HG03064 (cell line): ENCODE measurements around the gene RAD21L1.

Source experiments
- ATAC-seq: cut with Tn5 transposase; IDR thresholded peaks from one replicate; pipeline ENCODE4 v1.9.1; 2021; ENCODE audit warnings: low read depth; ENCODE audit not compliant: unreplicated experiment

Gene RAD21L1

GRCh38 chr20:1267809-1268374 is 42.0 kb downstream of the RAD21L1 start:
- no peak for ATAC-seq

GRCh38 chr20:1269235-1269634 is 43.4 kb downstream of the RAD21L1 start:
- ATAC-seq, result no peak

GRCh38 chr20:1269850-1270249 is 44.0 kb downstream of the RAD21L1 start:
- no peak for ATAC-seq

- ATAC-seq, result no peak
These were observed 46.7 kb downstream of the RAD21L1 start for GRCh38 chr20:1272368-1273100.

GRCh38 chr20:1273366-1273765 is 47.5 kb downstream of the RAD21L1 start:
- no peak for ATAC-seq

- no peak for ATAC-seq
These were observed 48.9 kb downstream of the RAD21L1 start for GRCh38 chr20:1274485-1275311.

DNA sequence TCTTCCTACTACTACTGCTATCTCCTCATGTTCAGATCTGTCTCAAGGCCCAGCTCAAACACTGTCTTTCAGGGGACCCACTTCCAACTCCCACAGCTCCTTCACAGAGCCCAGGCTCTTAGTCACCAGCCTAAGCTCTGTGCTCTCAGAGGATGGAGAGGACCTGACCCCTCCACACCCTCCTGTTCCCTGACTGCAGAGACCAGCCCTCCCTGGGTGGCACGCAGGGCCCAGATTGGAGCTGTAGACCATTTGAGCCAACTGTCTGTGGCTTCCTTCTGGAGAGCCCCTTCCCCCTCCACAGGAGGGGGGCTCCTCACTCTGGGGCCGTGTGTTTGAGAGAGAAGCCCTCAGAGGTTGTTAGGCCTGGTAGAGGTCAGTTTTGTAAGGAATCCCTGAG is 50.1 kb downstream of the RAD21L1 start:
- no peak for ATAC-seq

DNA sequence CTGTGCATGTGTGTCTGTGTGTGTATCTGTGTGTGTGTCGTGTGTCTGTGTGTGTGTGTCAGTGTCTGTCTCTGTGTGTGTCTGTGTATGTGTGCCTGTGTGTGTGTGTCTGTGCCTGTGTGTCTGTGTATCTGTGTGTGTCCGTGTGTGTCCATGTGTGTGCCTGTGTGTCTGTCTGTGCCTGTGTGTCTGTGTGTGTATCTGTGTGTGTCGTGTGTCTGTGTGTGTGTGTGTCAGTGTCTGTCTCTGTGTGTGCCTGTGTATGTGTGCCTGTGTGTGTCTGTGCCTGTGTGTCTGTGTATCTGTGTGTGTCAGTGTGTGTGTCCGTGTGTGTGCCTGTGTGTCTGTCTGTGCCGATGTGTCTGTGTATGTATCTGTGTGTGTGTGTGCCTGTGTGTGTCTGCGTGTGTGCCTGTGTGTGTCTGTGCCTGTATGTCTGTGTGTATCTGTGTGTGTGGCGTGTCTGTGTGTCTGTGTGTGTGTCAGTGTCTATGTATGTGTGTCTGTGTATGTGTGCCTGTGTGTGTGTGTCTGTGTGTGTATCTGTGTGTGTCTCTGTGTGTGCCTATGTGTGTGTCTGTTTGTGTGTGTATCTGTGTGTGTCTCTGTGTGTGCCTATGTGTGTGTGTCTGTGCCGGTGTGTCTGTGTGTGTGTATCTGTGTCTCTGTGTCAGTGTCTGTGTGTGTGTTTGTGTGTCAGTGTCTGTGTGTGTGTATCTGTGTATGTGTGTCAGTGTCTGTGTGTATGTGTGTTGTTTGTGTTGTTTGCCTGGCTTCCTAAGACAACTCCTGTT is 51.9 kb downstream of the RAD21L1 start:
- ATAC-seq, result no peak

- no peak for ATAC-seq
These were observed 53.1 kb downstream of the RAD21L1 start for GRCh38 chr20:1278993-1279392.

DNA sequence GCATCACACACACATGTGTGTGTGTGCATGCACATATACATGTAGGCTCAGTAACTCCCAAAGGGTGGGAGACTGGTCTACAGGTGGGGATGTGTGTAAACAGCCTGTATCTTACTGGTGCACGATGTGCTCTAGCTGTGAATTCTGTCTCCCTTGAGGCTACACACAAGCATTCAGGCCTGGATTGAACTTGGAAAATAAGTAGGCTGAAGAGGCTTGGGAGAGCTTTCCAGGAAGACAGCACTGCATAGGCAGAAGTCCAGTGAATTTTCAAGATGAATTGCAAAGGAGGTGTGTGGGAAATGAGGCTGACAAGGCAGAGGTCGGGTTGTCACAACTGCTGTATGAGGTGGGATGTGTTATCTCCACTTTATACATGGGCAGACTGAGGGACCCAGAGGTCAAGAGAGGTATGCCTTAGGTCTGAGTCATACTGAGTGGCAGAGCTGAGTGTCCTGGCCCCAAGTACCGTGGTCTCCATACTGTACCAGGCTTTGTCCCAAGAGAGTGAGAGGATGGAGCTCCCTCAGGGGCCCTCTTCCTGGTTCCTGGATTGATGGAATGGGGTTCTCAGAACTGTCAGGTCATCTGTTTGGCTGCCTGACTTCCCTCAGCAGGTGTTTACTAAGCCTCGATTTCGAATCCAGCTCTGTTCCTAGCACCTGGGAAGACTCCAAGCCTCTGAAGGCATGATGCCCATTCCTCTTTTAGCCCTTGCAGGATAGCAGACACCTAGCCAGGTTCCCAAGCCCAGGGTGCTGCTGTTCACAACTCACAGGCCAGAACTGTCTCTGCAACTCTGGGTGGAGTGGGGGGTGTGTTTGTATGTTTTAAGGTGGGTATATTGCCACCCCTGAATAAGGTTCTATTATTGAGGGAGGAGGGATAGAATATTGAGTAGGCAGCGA is 54.6 kb downstream of the RAD21L1 start:
- no peak for ATAC-seq

GRCh38 chr20:1281279-1282057 is 55.6 kb downstream of the RAD21L1 start:
- ATAC-seq, result no peak

DNA sequence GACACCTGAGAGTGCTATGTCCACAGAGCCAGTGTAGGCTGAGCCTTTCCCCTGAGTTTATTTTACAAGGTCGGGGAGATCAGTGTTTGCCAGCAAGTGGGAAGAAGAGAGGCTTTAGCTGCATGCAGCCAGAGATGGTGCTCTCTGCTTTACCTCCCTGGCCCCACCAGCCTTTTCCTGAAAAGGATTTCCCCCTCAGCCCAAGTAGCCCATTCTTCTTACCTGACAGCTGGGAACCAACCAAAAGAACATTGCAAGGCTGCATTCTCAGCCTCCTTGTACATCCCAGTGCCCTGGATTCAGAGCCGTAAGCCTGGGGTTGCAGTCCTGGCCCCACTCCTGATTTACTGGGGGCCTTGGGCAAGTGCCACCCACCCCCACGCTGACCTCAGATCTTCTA is 57.1 kb downstream of the RAD21L1 start:
- ATAC-seq, result no peak

DNA sequence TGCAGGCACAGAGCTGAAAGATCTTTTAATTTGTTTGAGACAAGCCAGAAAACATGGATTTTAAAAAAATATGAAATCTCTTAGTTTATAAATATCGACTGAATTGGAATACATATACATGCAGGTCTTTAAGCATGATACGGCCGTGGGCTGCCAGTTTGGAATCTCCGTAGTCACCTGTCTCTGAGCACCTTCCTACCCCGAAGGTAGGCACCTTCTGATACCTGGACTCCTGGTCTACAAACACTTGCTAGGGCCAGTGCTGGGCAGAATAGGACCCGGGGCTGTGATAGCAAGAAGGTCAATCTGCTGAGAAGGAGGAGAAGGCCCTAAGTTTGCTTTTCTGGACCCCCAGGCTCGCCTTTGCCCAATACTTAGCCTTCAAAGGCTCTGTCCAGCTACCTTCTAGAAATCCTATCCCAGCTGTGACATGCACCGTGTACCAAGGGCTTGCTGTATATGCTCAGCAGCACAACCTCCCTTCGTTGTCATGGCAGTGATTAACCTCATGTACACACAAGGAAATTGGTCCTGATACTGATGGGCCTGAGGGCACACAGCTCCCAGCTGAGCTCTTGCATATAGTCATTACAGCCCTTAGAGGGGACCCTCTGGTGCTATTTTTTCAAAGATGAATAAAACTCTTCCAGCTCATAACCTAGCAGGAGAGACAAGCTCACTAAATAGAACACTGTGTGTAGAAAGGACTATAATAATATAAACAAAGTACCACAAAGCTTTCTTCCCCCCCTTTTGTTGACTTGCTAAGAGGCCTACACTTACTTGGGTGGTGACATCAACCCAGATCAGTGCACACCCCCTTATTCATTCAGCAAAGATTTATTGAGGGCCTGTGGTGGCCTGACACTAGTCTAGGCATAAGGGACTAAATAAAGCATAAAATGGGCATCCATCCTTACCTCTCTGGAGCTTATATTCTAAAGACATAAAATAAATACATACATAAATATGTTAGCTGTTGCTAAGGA is 58.0 kb downstream of the RAD21L1 start:
- ATAC-seq, result no peak

DNA sequence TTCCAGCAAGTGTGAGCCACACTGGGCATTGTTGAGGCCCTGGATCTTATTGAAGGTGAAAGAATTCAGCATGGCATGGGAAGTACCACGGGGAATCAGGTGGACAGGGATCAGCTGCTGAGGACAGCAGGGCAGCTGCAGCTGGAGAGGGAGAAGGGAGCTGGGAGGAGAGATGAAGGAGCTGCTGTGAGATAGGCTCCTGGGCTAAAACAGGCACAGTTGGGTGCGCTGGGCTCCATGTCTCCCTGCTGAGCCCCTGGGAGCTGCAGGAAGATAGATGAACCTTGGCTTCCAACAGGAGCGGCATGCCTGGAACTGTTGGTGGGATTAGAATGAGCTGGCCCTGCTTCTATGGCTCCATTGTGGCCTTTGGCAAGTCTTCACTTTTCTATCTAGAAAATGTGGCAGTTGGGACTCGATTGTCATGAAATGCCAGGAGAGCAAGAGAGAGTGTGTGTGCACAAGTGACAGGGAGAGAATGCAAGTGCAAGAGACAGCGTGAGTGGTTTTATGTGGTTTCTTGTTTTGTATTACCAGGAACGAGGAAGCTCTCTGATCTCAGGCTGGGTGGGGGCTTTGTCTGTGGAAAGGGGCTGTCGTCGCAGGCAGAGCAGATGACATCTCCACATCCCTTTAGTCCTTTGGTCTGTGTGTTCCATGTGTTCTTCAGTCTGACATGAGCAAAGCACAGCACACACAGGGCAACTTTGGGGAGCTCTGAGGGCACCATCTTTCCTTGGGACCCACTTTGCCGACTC is 60.6 kb downstream of the RAD21L1 start:
- no peak for ATAC-seq

- ATAC-seq, result no peak
These were observed 61.5 kb downstream of the RAD21L1 start for GRCh38 chr20:1287306-1287705.

- no peak for ATAC-seq
These were observed 62.1 kb downstream of the RAD21L1 start for GRCh38 chr20:1287787-1288569.
